AG04449 (cell line): ENCODE measurements around the gene CLDN1.

Source experiments
- CTCF ChIA-PET: fragments of 350-600 bp; formaldehyde crosslinking; extraction: SDS; loops from one replicate; lab custom pipeline; 2021; ENCODE audit warnings: antibody characterized with exemption; lab: Yijun Ruan, JAX
- POLR2A ChIA-PET: fragments of 400-600, 350-600 bp; formaldehyde crosslinking; extraction: SDS; loops from one replicate; lab custom pipeline; 2020; ENCODE audit warnings: antibody characterized with exemption, inconsistent platforms; lab: Yijun Ruan, JAX
- DNase-seq: peaks from one replicate; pipeline ENCODE4 v3.0.0-alpha.2; 2010; ENCODE audit warnings: low read depth, low spot score
- H3K4me3 ChIP-seq: 2 replicates; pipeline ENCODE4 v1.5.1; 2011; ENCODE audit warnings: low read depth, mild to moderate bottlenecking, control low read depth, low read length
- TF ChIP-seq, protein P1 (sequence below): IDR thresholded peaks from one replicate; pipeline ENCODE4 v1.5.1; 2011; ENCODE audit warnings: mild to moderate bottlenecking, moderate library complexity, low read length, control low read depth, inconsistent platforms; ENCODE audit not compliant: insufficient read depth; ENCODE audit errors: missing control alignments

Gene CLDN1

DNA sequence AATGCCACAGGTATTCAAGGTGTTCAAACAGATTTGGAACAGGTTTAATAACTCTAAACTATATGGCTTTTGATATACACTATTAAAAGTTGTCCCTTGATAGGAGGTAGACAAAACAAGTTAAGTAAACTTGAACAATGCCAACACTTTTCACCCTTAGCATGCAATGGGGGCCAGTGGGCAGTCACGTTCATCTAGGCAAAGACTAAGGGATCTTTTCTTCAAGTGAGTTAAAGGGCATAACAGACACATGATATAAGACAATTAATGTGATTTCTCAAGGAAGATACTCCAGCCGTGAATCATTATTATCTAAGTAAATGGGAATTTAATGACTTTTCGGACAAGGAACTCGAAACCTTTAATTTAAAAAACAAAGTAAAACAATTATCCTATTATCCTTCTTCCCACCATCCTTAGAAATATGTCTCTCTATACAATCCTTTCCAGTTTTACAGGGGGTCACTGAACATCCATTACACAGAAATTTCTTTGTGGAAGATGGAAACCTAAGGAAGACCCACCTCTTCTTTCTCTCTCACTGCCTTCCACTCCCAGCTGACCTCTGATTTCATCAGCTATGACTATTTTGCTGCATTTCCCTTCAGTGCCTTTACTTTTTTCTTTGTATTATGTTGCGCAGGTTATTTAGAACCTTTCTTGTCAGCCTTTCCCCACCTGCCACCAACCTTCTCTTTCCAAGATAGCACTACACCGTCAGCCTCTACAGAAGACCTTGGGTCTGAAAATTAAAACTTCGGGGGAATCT, 1.5 kb downstream of the CLDN1 start:
- POLR2A ChIA-PET, result interaction anchor here (0.6 kb wide), 1 partner anchor 364 kb away, joined by 3 read pairs; no protein-coding TSS in a partner anchor
- DNase-seq, result no peak
- CTCF ChIA-PET, result interaction anchor here (1.0 to 11.7 kb wide), 22 partner anchors 9 to 379 kb away, joined by 3 to 201 read pairs (median 14); no protein-coding TSS in a partner anchor
- TF ChIP-seq, protein P1, sequence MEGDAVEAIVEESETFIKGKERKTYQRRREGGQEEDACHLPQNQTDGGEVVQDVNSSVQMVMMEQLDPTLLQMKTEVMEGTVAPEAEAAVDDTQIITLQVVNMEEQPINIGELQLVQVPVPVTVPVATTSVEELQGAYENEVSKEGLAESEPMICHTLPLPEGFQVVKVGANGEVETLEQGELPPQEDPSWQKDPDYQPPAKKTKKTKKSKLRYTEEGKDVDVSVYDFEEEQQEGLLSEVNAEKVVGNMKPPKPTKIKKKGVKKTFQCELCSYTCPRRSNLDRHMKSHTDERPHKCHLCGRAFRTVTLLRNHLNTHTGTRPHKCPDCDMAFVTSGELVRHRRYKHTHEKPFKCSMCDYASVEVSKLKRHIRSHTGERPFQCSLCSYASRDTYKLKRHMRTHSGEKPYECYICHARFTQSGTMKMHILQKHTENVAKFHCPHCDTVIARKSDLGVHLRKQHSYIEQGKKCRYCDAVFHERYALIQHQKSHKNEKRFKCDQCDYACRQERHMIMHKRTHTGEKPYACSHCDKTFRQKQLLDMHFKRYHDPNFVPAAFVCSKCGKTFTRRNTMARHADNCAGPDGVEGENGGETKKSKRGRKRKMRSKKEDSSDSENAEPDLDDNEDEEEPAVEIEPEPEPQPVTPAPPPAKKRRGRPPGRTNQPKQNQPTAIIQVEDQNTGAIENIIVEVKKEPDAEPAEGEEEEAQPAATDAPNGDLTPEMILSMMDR, result no peak
- no peak overlapping the region for H3K4me3 ChIP-seq

DNA sequence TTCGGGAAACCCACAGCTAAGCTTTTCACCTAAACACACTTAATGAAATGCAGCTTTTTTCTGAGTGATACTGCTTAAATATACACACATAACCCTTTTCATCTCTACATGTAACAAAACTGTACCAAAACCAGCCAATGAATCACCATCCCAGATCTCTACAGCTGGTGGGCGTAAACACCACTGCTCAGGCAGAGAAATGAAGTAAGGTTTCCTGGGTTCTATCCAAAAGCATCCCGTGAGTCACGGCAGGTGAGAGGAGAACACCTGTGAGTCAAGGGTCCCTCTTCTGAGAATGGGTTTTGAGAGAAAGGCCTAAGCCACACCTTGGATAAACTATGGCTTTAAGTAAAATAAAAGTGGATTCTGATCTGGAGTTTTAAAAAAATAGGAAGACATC, 2.6 kb downstream of the CLDN1 start:
- TF ChIP-seq, protein P1, result no peak
- CTCF ChIA-PET, result interaction anchor here (0.9 to 11.7 kb wide), 8 partner anchors 10 to 359 kb away, joined by 3 to 201 read pairs (median 4); no protein-coding TSS in a partner anchor
- no peak for DNase-seq
- POLR2A ChIA-PET, result no interaction called here
- H3K4me3 ChIP-seq, result no peak overlapping the region

DNA sequence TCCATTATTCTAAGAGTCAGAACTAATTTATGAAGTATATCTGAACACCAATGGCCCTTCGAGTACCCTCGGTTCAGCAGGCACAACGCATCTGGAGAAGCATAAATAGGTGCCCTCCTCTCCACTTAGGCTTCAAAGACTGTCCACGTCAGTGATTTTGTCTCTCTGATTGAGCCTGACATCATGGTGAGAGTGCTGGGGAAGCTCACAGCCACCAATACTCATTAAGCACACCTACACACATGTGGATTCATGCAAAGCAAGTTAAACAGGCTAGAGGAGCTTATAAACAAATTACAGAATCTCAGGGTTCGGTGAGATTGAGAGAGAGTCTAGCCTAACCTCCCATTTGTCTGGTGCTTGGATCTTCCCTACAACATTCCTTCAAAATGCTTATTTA, 3.6 kb downstream of the CLDN1 start:
- DNase-seq, result no peak
- no peak overlapping the region for H3K4me3 ChIP-seq
- ChIA-PET CTCF (interaction anchor here (0.9 to 11.7 kb wide), 8 partner anchors 11 to 358 kb away, joined by 3 to 201 read pairs (median 4); no protein-coding TSS in a partner anchor), POLR2A (no interaction called here)
- TF ChIP-seq, protein P1, result no peak

DNA sequence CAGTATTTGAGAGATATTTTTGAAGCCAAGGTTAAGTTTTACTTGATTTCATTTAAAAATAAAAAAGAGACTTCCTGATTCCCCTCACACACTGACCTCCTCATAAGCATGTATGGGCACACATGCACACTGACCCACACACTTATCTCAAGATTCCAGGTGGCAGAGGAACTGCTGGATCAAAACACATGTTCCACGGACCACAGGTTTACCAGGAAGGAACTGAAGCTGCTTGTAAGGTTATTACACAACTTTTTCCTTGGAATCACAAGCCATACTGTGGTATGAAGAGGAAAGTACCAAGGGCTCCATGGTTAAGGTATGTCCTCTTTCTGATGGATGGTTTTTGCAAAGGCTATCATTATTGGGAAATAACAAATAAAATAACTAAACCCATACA, 7.5 kb downstream of the CLDN1 start:
- DNase-seq, result no peak
- no peak overlapping the region for H3K4me3 ChIP-seq
- TF ChIP-seq, protein P1, result no peak
- CTCF ChIA-PET, result interaction anchor here (1.5 to 7.2 kb wide), 3 partner anchors 9 to 354 kb away, joined by 4 to 87 read pairs (median 5); partner anchors contain the start of gene CLDN1
- POLR2A ChIA-PET, result no interaction called here

DNA sequence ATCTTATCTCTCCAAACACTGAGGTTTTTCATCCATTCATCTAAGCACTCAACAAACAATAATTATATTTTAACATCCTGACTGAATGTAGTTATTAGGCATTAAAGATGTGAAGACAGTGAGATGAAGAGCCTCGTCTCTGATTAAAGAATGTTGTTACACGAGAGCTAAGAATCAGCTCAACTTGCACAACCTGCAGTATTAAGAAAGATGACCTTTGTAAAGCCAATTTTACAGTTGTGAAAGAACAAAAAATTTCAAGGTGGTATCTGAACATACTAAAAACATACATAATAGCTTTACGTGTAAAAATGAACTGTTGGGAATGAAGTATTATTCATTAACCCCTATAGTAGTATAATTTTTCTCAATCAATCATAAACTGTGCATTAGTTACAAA, 12.8 kb downstream of the CLDN1 start:
- TF ChIP-seq, protein P1, result no peak
- ChIA-PET POLR2A (no interaction called here), CTCF (interaction anchor here (1.0 to 7.2 kb wide), 2 partner anchors 14 to 348 kb away, joined by 4 to 87 read pairs; partner anchors contain the start of gene CLDN1)
- no peak for DNase-seq
- no peak overlapping the region for H3K4me3 ChIP-seq

DNA sequence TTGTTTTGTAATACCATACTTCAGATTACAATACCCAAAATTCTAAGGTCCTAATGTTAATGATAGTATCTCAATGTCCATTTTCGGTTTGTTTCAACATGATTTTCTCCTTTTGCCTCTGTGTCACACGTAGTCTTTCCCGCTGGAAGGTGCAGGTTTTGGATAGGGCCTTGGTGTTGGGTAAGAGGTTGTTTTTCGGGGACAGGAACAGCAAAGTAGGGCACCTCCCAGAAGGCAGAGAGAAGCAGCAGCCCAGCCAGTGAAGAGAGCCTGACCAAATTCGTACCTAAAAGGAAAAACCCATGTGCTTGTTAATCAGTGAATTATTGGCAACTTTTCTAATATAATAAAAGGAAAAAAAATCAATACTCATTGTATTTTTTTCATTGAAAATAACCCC, 14.1 kb downstream of the CLDN1 start:
- no peak for DNase-seq
- TF ChIP-seq, protein P1, result no peak
- CTCF ChIA-PET, result interaction anchor here (7.2 to 8.5 kb wide), 2 partner anchors 13 to 15 kb away, joined by 74 to 87 read pairs; partner anchors contain the start of gene CLDN1
- POLR2A ChIA-PET, result no interaction called here
- H3K4me3 ChIP-seq, result no peak overlapping the region
